Measurements from ENCODE around the gene PPM1B. TPM values are rescaled to one million over a fixed set of nuclear protein-coding genes. Genes with fewer than 3 reads are reported as not detected.

Gene PPM1B
- 10 to 100 TPM; 49.1 to 63.5 (median 55.1) TPM for total RNA-seq

GRCh38 chr2:44168681-44169154 is at the start of gene PPM1B:
Gene PPM1B, plus strand, starts transcription at chr2:44168875. Its CDS starts 32,325 bp downstream, at chr2:44201200.
- TF ChIP-seq CTCF (IDR thresholded peaks at IDR 0.05), result no peak
- no peak for DNase-seq (ENCODE audit: low spot score)
- peak; percentile 92 for ATAC-seq (ENCODE audit: low FRiP score)

GRCh38 chr2:44119878-44120277 is 48.8 kb upstream of the PPM1B start:
- no peak for TF ChIP-seq CTCF (IDR thresholded peaks at IDR 0.05)
- no peak for DNase-seq (ENCODE audit: low spot score)
- ATAC-seq (ENCODE audit: low FRiP score), result no peak

GRCh38 chr2:44120428-44120827 is 48.2 kb upstream of the PPM1B start:
- TF ChIP-seq CTCF (IDR thresholded peaks at IDR 0.05), result no peak
- no peak for ATAC-seq (ENCODE audit: low FRiP score)
- no peak for DNase-seq (ENCODE audit: low spot score)

- ATAC-seq (ENCODE audit: low FRiP score), result no peak
- no peak for TF ChIP-seq CTCF (IDR thresholded peaks at IDR 0.05)
- no peak for DNase-seq (ENCODE audit: low spot score)
Measured at GRCh38 chr2:44121899-44122298, 46.8 kb upstream of the PPM1B start.

GRCh38 chr2:44124500-44124899 is 44.2 kb upstream of the PPM1B start:
- no peak for DNase-seq (ENCODE audit: low spot score)
- ATAC-seq (ENCODE audit: low FRiP score), result no peak
- no peak for TF ChIP-seq CTCF (IDR thresholded peaks at IDR 0.05)

GRCh38 chr2:44126106-44126797 is 42.4 kb upstream of the PPM1B start:
- ATAC-seq (ENCODE audit: low FRiP score), result no peak
- DNase-seq (ENCODE audit: low spot score), result no peak
- TF ChIP-seq CTCF (IDR thresholded peaks at IDR 0.05), result no peak

GRCh38 chr2:44130441-44130840 is 38.2 kb upstream of the PPM1B start:
- no peak for TF ChIP-seq CTCF (IDR thresholded peaks at IDR 0.05)
- no peak for ATAC-seq (ENCODE audit: low FRiP score)
- DNase-seq (ENCODE audit: low spot score), result no peak

All from omental fat pad (tissue), 4 donors.